GM23338 (cell line): Measurements from ENCODE around the gene INSRR. TPM values are rescaled to one million over a fixed set of nuclear protein-coding genes. Genes with fewer than 3 reads are reported as not detected.

ENCODE experiments used
- ATAC-seq: fragments of 200-7000 bp; cut with Tn5 transposase; 3 replicates; pipeline ENCODE4 v1.9.1; 2020
- DNase-seq: peaks from one replicate; pipeline ENCODE4 v3.0.0-alpha.2; 2015; ENCODE audit warnings: low spot score
- H2AFZ ChIP-seq: fragments of 200-600 bp; sonication (generic); 2 replicates; pipeline ENCODE4 v1.8.0; 2016; ENCODE audit warnings: antibody characterized with exemption, mild to moderate bottlenecking, moderate library complexity
- H3F3A ChIP-seq: fragments of 200-600 bp; sonication (generic); replicated peaks from 2 replicates; pipeline ENCODE4 v1.8.0; 2017; ENCODE audit warnings: antibody characterized with exemption, mixed run types, low read depth
- H3K27ac ChIP-seq: fragments of 200-600 bp; sonication (generic); 2 replicates; pipeline ENCODE4 v1.6.1; 2016; ENCODE audit warnings: low read depth
- H3K27me3 ChIP-seq: fragments of 200-600 bp; sonication (generic); 2 replicates; pipeline ENCODE4 v1.8.0; 2016; ENCODE audit warnings: mild to moderate bottlenecking, mixed run types, moderate library complexity; ENCODE audit not compliant: insufficient read depth
- H3K36me3 ChIP-seq: fragments of 200-600 bp; sonication (generic); 2 replicates; pipeline ENCODE4 v1.8.0; 2016; ENCODE audit warnings: mild to moderate bottlenecking; ENCODE audit not compliant: insufficient read depth
- H3K4me1 ChIP-seq: fragments of 200-600 bp; sonication (generic); 2 replicates; pipeline ENCODE4 v1.8.0; 2016; ENCODE audit warnings: mild to moderate bottlenecking, moderate library complexity; ENCODE audit not compliant: insufficient read depth
- H3K4me2 ChIP-seq: fragments of 200-600 bp; sonication (generic); 2 replicates; pipeline ENCODE4 v1.7.1; 2017; ENCODE audit warnings: mixed run types
- H3K4me3 ChIP-seq: fragments of 200-600 bp; sonication (generic); 2 replicates; pipeline ENCODE4 v1.6.1; 2016; ENCODE audit warnings: mixed run types
- H3K79me2 ChIP-seq: fragments of 200-600 bp; sonication (generic); replicated peaks from 2 replicates; pipeline ENCODE4 v1.8.0; 2017; ENCODE audit warnings: mild to moderate bottlenecking; ENCODE audit not compliant: insufficient read depth
- H3K9me2 ChIP-seq: fragments of 200-600 bp; sonication (generic); 2 replicates; pipeline ENCODE4 v1.8.0; 2017; ENCODE audit not compliant: insufficient read depth
- H4K20me1 ChIP-seq: fragments of 200-600 bp; sonication (generic); replicated peaks from 2 replicates; pipeline ENCODE4 v1.8.0; 2017; ENCODE audit warnings: mild to moderate bottlenecking; ENCODE audit not compliant: insufficient read depth
- H3K27ac Mint-ChIP-seq: 2 replicates; pipeline ENCODE4 v1.8.0; 2020; ENCODE audit warnings: inconsistent platforms, mild to moderate bottlenecking, moderate library complexity, mixed read lengths
- H3K27me3 Mint-ChIP-seq: 3 replicates; pipeline ENCODE4 v1.8.0; 2022; ENCODE audit warnings: low read depth, mild to moderate bottlenecking, moderate library complexity, mixed read lengths, inconsistent platforms; ENCODE audit not compliant: insufficient read depth, poor library complexity
- H3K36me3 Mint-ChIP-seq: 3 replicates; pipeline ENCODE4 v1.8.0; 2021; ENCODE audit warnings: low read depth, mild to moderate bottlenecking, inconsistent platforms, moderate library complexity, mixed read lengths
- H3K4me1 Mint-ChIP-seq: 3 replicates; pipeline ENCODE4 v1.8.0; 2020; ENCODE audit warnings: mild to moderate bottlenecking, inconsistent platforms, mixed read lengths
- H3K4me3 Mint-ChIP-seq: 3 replicates; pipeline ENCODE4 v1.8.0; 2021; ENCODE audit warnings: moderate library complexity, mild to moderate bottlenecking, inconsistent platforms, mixed read lengths
- H3K9me3 Mint-ChIP-seq: 3 replicates; pipeline ENCODE4 v1.8.0; 2020; ENCODE audit warnings: moderate library complexity, mild to moderate bottlenecking, inconsistent platforms, mixed read lengths
- CTCF ChIP-seq, 2 experiments: fragments of 200-600 bp in 1 of 2; sonication (generic) in 1 of 2; conservative IDR thresholded peaks; 2 replicates each; pipeline versions ENCODE4 v1.5.1 to v1.6.1; 2016 to 2017; ENCODE audit warnings: antibody characterized with exemption in 2 of 2, low read depth in 2 of 2, mild to moderate bottlenecking in 2 of 2, moderate library complexity in 1 of 2
- ETS1 ChIP-seq: IDR thresholded peaks from 2 replicates; pipeline ENCODE4 v1.6.1; 2016; ENCODE audit warnings: antibody characterized with exemption
- EZH2 ChIP-seq: fragments of 200-600 bp; sonication (generic); IDR thresholded peaks from one replicate; pipeline ENCODE4 v1.8.0; 2017; ENCODE audit warnings: antibody characterized with exemption, mild to moderate bottlenecking, low read depth; ENCODE audit not compliant: unreplicated experiment
- EZH2phosphoT487 ChIP-seq: fragments of 200-600 bp; sonication (generic); IDR thresholded peaks from one replicate; pipeline ENCODE4 v1.8.1; 2018; ENCODE audit warnings: antibody characterized with exemption; ENCODE audit not compliant: unreplicated experiment
- REST ChIP-seq: IDR thresholded peaks from one replicate; pipeline ENCODE4 v1.6.1; 2018; ENCODE audit warnings: antibody characterized with exemption; ENCODE audit not compliant: unreplicated experiment
- STAT1 ChIP-seq: IDR thresholded peaks from one replicate; pipeline ENCODE4 v1.6.1; 2016; ENCODE audit warnings: antibody characterized with exemption; ENCODE audit not compliant: unreplicated experiment
- ZNF114 ChIP-seq: fragments of 250-450 bp; sonication (Bioruptor Pico); IDR thresholded peaks from 2 replicates; pipeline ENCODE4 v1.5.0; 2020; ENCODE audit warnings: mild to moderate bottlenecking, moderate library complexity
- ZNF331 ChIP-seq: fragments of 250-450 bp; sonication (Bioruptor Pico); IDR thresholded peaks from 2 replicates; pipeline ENCODE4 v1.5.0; 2020; ENCODE audit warnings: low read depth, mild to moderate bottlenecking, moderate library complexity
- ZNF462 ChIP-seq: fragments of 250-450 bp; sonication (Bioruptor Pico); IDR thresholded peaks from 2 replicates; pipeline ENCODE4 v1.5.0; 2020; ENCODE audit warnings: mild to moderate bottlenecking, moderate library complexity
- polyA plus RNA-seq: library from polyadenylated mRNA; unstranded; fragments of >200 nt; fragmentation: Nextera tagmentation; extraction: Ambion mirVana; gene quantifications from 2 replicates; pipeline ENCODE4 v1.2.1, GENCODE V29; 2016
- total RNA-seq: library from RNA; depleted of rRNA; stranded (reverse); fragments of >200 nt; shearing (Covaris generic); gene quantifications from 2 replicates; pipeline ENCODE4 v1.2.3, GENCODE V29; 2014

The INSRR gene
- total and polyA plus RNA-seq, 2 experiments from 2014 or later: not detected

GRCh38 chr1:156886583-156887281 is 27.8 kb upstream of the INSRR start:
- ATAC-seq: no peak
- peak overlapping the region; percentile 47; the same call in 2 of the 3 replicates for H3K4me3 Mint-ChIP-seq
- TF ChIP-seq ZNF331 (CRISPR knock-in tag) (no peak), STAT1 (no peak), ETS1 (no peak), EZH2 (no peak), EZH2phosphoT487 (no peak), ZNF462 (CRISPR knock-in tag) (no peak), ZNF114 (no peak), CTCF (conservative IDR thresholded peaks at IDR 0.05; ENCODE audit: low read depth in 2 of 2) (no peak), REST (no peak)
- no peaks in the 10 kb centered on the region for H3K9me3 Mint-ChIP-seq
- Histone ChIP-seq H3K27ac (no peak overlapping the region), H3K36me3 (no peaks in the 10 kb centered on the region), H3K4me3 (peak overlapping the region; percentile 38; the same call in 1 of the 2 replicates), H3K79me2 (no peaks in the 10 kb centered on the region), H2AFZ (no peak overlapping the region), H3K27me3 (peaks cover 56% of the 10 kb centered on the region), H4K20me1 (no peaks in the 10 kb centered on the region), H3K4me1 (peaks cover 20% of the 10 kb centered on the region; the same call in 1 of the 2 replicates), H3K4me2 (peak overlapping the region; percentile 65; the same call in 1 of the 2 replicates), H3K9me2 (no peaks in the 10 kb centered on the region), H3F3A (no peaks in the 10 kb centered on the region)
- H3K4me1 Mint-ChIP-seq: peaks cover 56% of the 10 kb centered on the region
- no peak for DNase-seq
- peaks cover 43% of the 10 kb centered on the region for H3K27me3 Mint-ChIP-seq
- H3K27ac Mint-ChIP-seq: no peak overlapping the region
- H3K36me3 Mint-ChIP-seq: no peaks in the 10 kb centered on the region; the same call in 2 of the 3 replicates
